K562 (cell line): ENCODE results near the gene C2orf72. TPM values are rescaled to one million over a fixed set of nuclear protein-coding genes. Genes with fewer than 3 reads are reported as not detected.

Experiments
- ATAC-seq: fragments of 200-7000 bp; cut with Tn5 transposase; 3 replicates; pipeline ENCODE4 v1.9.1; 2020; ENCODE audit warnings: moderate library complexity
- BruUV-seq: library from RNA; stranded (reverse); fragments of 400-500 nt; replicated peaks from 2 replicates; lab custom pipeline; 2021; lab: Mats Ljungman, UMichigan
- CTCF ChIA-PET: fragments of 300-600 bp; formaldehyde crosslinking; extraction: SDS; loops from one replicate; lab custom pipeline; 2021; ENCODE audit warnings: low intra/inter-chr PET ratio; lab: Yijun Ruan, JAX
- POLR2A ChIA-PET: fragments of 300-600, 350-650 bp; sonication (Branson Sonifier 250); formaldehyde crosslinking; extraction: SDS; loops from one replicate; lab custom pipeline; 2021; ENCODE audit warnings: antibody characterized with exemption, inconsistent platforms; lab: Yijun Ruan, JAX
- DNase-seq, 4 experiments: peaks; one replicate each; pipeline versions ENCODE4 v3.0.0 to v3.0.0-alpha.2; 2011 to 2018; ENCODE audit warnings: low spot score in 3 of 4, mixed read lengths in 3 of 4; ENCODE audit errors: extremely low read depth in 1 of 4
- FAIRE-seq: peaks from 2 replicates; lab custom pipeline; 2011; peaks lifted over from hg19 to GRCh38; lab: Jason Lieb, UNC
- H2AFZ ChIP-seq: 2 replicates; pipeline ENCODE4 v1.6.0; 2011; ENCODE audit warnings: low read depth, low read length, control low read depth, inconsistent platforms
- H3K27ac ChIP-seq: fragments of 200-600 bp; 3 replicates; pipeline ENCODE4 v1.8.0; 2011; ENCODE audit warnings: low read depth, mild to moderate bottlenecking, control low read depth, inconsistent platforms, low read length, moderate library complexity, mixed read lengths; ENCODE audit errors: extremely low read depth
- H3K27me3 ChIP-seq, 2 experiments: fragments of 300-600 bp in 1 of 2; 2 replicates in 1 of 2; 3 replicates in 1 of 2; pipeline versions ENCODE4 v1.6.0 to v1.8.0; 2011; ENCODE audit warnings: inconsistent platforms in 2 of 2, low read length in 2 of 2, mild to moderate bottlenecking in 1 of 2, mixed read lengths in 1 of 2, moderate library complexity in 1 of 2; ENCODE audit not compliant: control insufficient read depth in 2 of 2, insufficient read depth in 2 of 2
- H3K36me3 ChIP-seq: fragments of 300-600 bp; 3 replicates; pipeline ENCODE4 v1.8.0; 2011; ENCODE audit warnings: mild to moderate bottlenecking, low read length, inconsistent platforms; ENCODE audit not compliant: control insufficient read depth, insufficient read depth
- H3K4me1 ChIP-seq, 2 experiments: fragments of 200-600 bp in 1 of 2; replicated peaks in 1 of 2; 2 replicates in 1 of 2; 3 replicates in 1 of 2; pipeline versions ENCODE4 v1.5.1 to v1.8.0; 2011; ENCODE audit warnings: inconsistent platforms in 2 of 2, low read length in 2 of 2, mild to moderate bottlenecking in 1 of 2, mixed read lengths in 1 of 2, moderate library complexity in 1 of 2; ENCODE audit not compliant: control insufficient read depth in 2 of 2, insufficient read depth in 2 of 2
- H3K4me2 ChIP-seq: 2 replicates; pipeline ENCODE4 v1.6.1; 2011; ENCODE audit warnings: low read length, control low read depth, inconsistent platforms, mixed read lengths; ENCODE audit not compliant: insufficient read depth
- H3K4me3 ChIP-seq: fragments of 200-600 bp; sonication (generic), shearing (Covaris generic); 2 replicates; pipeline ENCODE4 v1.5.1; 2016; ENCODE audit warnings: control low read depth, inconsistent platforms
- H3K79me2 ChIP-seq: fragments of 200-600 bp; 3 replicates; pipeline ENCODE4 v1.8.0; 2011; ENCODE audit warnings: low read length, inconsistent platforms; ENCODE audit not compliant: control insufficient read depth, insufficient read depth
- H3K9ac ChIP-seq, 2 experiments: 2 replicates each; pipeline versions ENCODE4 v1.6.0 to v1.6.1; 2011; ENCODE audit warnings: low read depth in 2 of 2, low read length in 2 of 2, control low read depth in 1 of 2, inconsistent platforms in 1 of 2, mild to moderate bottlenecking in 1 of 2, mixed read lengths in 1 of 2; ENCODE audit not compliant: insufficient read depth in 1 of 2
- H3K9me1 ChIP-seq: one replicate; pipeline ENCODE4 v1.6.0; 2011; ENCODE audit warnings: inconsistent platforms, mild to moderate bottlenecking, low read length, moderate library complexity; ENCODE audit not compliant: control insufficient read depth, insufficient read depth
- H3K9me3 ChIP-seq: replicated peaks from 2 replicates; pipeline ENCODE4 v1.5.1; 2011; ENCODE audit warnings: low read depth, low read length, inconsistent platforms; ENCODE audit not compliant: control insufficient read depth, insufficient read depth
- H4K20me1 ChIP-seq: replicated peaks from 2 replicates; pipeline ENCODE4 v1.6.1; 2011; ENCODE audit warnings: low read length, inconsistent platforms, mixed read lengths; ENCODE audit not compliant: control insufficient read depth, insufficient read depth
- ELF1 ChIP-seq: fragments of 200-800 bp; sonication (Bioruptor generic); IDR thresholded peaks from 2 replicates; pipeline ENCODE4 v1.6.1; 2016; ENCODE audit warnings: missing genetic modification characterization, missing compliant biosample characterization
- FOXO4 ChIP-seq: fragments of 450-650 bp; formaldehyde crosslinking; IDR thresholded peaks from 2 replicates; pipeline ENCODE4 v1.4.0; 2020; ENCODE audit warnings: mild to moderate bottlenecking, moderate library complexity
- GATAD2A ChIP-seq: fragments of 450-650 bp; IDR thresholded peaks from 2 replicates; pipeline ENCODE4 v1.6.1; 2017
- NR3C1 ChIP-seq: sonication (generic); formaldehyde crosslinking; IDR thresholded peaks from 2 replicates; pipeline ENCODE4 v1.8.1; 2022; ENCODE audit warnings: missing genetic modification reagents
- SETDB1 ChIP-seq: IDR thresholded peaks from one replicate; pipeline ENCODE4 v1.6.1; 2012; ENCODE audit warnings: low read length, control low read depth, inconsistent platforms
- TFE3 ChIP-seq: fragments of 450-650 bp; formaldehyde crosslinking; IDR thresholded peaks from 2 replicates; pipeline ENCODE4 v1.4.0; 2020; ENCODE audit warnings: mild to moderate bottlenecking, mixed read lengths
- TSC22D4 ChIP-seq: fragments of 450-650 bp; IDR thresholded peaks from 2 replicates; pipeline ENCODE4 v1.6.1; 2016; ENCODE audit warnings: missing genetic modification characterization, missing biosample characterization, control low read depth
- ZNF707 ChIP-seq: fragments of 250-450 bp; sonication (Bioruptor Pico); conservative IDR thresholded peaks from 2 replicates; pipeline ENCODE4 v1.8.0; 2022; ENCODE audit warnings: inconsistent platforms, mild to moderate bottlenecking, moderate library complexity
- WGBS: fragments of 100-300 bp; shearing (Covaris generic); methylation state at CpG from one replicate; pipeline ENCODE4 v1.1.6; 2016; ENCODE audit warnings: low coverage, mixed read lengths; ENCODE audit not compliant: insufficient coverage; ENCODE audit errors: missing lambda C conversion rate; 5-methylcytosine and 5-hydroxymethylcytosine counted together
- in situ Hi-C: fragments of 300-500 bp; cut with MboI; formaldehyde crosslinking; loops from 4 replicates; pipeline ENCODE4 v1.15.0; 2018; ENCODE audit warnings: inconsistent platforms, mixed read lengths
- intact Hi-C: fragments of 100-400 bp; cut with micrococcal nuclease; formaldehyde crosslinking; loops from 2 replicates; pipeline ENCODE4 v1.14.2; 2022
- polyA plus RNA-seq, 8 experiments: library from polyadenylated mRNA; depleted of rRNA in 4 of 8; stranded (reverse) in 5 of 8; unstranded in 3 of 8; fragments of >200 nt; fragmentation: Nextera tagmentation in 2 of 8; fragmentation: Illumina TruSeq in 1 of 8; extraction: Ambion mirVana in 2 of 8; extraction: Trizol in 1 of 8; gene quantifications; 2 replicates each; pipeline versions ENCODE4 v1.2.1 to v1.2.3, GENCODE V29; 2011 to 2014; ENCODE audit warnings: inconsistent platforms in 1 of 8, missing spikeins in 1 of 8
- total RNA-seq, 7 experiments: library from RNA; depleted of rRNA in 6 of 7; stranded (reverse); fragments of >200 nt in 6 of 7; fragmentation: Illumina TruSeq in 2 of 7; extraction: Trizol in 2 of 7; gene quantifications; 2 replicates each; pipeline versions ENCODE4 v1.2.1 to v1.2.3, GENCODE V29; 2011 to 2021; ENCODE audit warnings: low replicate concordance in 1 of 7
- TF ChIP-seq, protein P1 (sequence below): sonication (generic); formaldehyde crosslinking; IDR thresholded peaks from 2 replicates; pipeline ENCODE4 v1.8.1; 2023; ENCODE audit warnings: mild to moderate bottlenecking, missing genetic modification reagents

The C2orf72 gene
- total and polyA plus RNA-seq, 9 of the 15 experiments (the other 6 are each of a cell fraction or from before 2014, with no cell fraction given): 0.08 to 0.18 (median 0.11) TPM; not detected in 6

GRCh38 chr2:231050018-231050901 lies 12.9 kb downstream of the C2orf72 start:
- Histone ChIP-seq H3K36me3 (no peaks in the 10 kb centered on the region), H3K4me1 (peaks cover 0 to 11% of the 10 kb centered on the region in 2 experiments; a peak in 2 of 5 replicates), H3K4me2 (no peak overlapping the region), H3K9me1 (no peaks in the 10 kb centered on the region), H3K27ac (no peak overlapping the region), H3K9ac (no peak overlapping the region)
- CTCF ChIA-PET: no interaction called here
- 6% methylated on average over 9 of the region's 9 CpGs for WGBS
- intact Hi-C loops: loop anchor here (10.0 kb wide), 1 partner anchor 145 kb away; no protein-coding TSS in a partner anchor
- no peak for DNase-seq
- no TSS peak for BruUV-seq
- TF ChIP-seq SETDB1 (no peak), ELF1 (tag) (no peak), NR3C1 (no peak), TSC22D4 (tag) (no peak), FOXO4 (no peak), TFE3 (CRISPR knock-in tag) (no peak), ZNF707 (CRISPR knock-in tag) (no peak), GATAD2A (no peak)
- TF ChIP-seq, protein P1, sequence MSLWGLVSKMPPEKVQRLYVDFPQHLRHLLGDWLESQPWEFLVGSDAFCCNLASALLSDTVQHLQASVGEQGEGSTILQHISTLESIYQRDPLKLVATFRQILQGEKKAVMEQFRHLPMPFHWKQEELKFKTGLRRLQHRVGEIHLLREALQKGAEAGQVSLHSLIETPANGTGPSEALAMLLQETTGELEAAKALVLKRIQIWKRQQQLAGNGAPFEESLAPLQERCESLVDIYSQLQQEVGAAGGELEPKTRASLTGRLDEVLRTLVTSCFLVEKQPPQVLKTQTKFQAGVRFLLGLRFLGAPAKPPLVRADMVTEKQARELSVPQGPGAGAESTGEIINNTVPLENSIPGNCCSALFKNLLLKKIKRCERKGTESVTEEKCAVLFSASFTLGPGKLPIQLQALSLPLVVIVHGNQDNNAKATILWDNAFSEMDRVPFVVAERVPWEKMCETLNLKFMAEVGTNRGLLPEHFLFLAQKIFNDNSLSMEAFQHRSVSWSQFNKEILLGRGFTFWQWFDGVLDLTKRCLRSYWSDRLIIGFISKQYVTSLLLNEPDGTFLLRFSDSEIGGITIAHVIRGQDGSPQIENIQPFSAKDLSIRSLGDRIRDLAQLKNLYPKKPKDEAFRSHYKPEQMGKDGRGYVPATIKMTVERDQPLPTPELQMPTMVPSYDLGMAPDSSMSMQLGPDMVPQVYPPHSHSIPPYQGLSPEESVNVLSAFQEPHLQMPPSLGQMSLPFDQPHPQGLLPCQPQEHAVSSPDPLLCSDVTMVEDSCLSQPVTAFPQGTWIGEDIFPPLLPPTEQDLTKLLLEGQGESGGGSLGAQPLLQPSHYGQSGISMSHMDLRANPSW (CRISPR knock-in tag): no peak
- TF ChIP-seq, all 486 proteins: peak for 0
- FAIRE-seq (no peak), ATAC-seq (no peak)
- H3K9me3 ChIP-seq: no peaks in the 10 kb centered on the region
- no peaks in the 10 kb centered on the region for H4K20me1 ChIP-seq
- peaks cover 3 to 18% of the 10 kb centered on the region in 2 experiments; a peak in 3 of 5 replicates for H3K27me3 ChIP-seq
- H3K79me2 ChIP-seq: no peaks in the 10 kb centered on the region
- in situ Hi-C loops: no loop called here
- no peak overlapping the region for H3K4me3 ChIP-seq
- H2AFZ ChIP-seq: no peak overlapping the region
- POLR2A ChIA-PET: interaction anchor here (0.6 kb wide), 1 partner anchor 53 kb away, joined by 4 read pairs; no protein-coding TSS in a partner anchor
